HPDE6-E6E7 (cell line): ENCODE data around the gene EMC10.
"Not testable (repeated sequence)": the region's sequence is repeated elsewhere in the genome, so short reads cannot be mapped to it uniquely, and the experiment has no call there.

Source experiments
- DNase-seq: peaks from one replicate; pipeline ENCODE4 v3.0.0; 2011; ENCODE audit warnings: missing footprints; ENCODE audit errors: extremely low spot score

Gene EMC10

DNA sequence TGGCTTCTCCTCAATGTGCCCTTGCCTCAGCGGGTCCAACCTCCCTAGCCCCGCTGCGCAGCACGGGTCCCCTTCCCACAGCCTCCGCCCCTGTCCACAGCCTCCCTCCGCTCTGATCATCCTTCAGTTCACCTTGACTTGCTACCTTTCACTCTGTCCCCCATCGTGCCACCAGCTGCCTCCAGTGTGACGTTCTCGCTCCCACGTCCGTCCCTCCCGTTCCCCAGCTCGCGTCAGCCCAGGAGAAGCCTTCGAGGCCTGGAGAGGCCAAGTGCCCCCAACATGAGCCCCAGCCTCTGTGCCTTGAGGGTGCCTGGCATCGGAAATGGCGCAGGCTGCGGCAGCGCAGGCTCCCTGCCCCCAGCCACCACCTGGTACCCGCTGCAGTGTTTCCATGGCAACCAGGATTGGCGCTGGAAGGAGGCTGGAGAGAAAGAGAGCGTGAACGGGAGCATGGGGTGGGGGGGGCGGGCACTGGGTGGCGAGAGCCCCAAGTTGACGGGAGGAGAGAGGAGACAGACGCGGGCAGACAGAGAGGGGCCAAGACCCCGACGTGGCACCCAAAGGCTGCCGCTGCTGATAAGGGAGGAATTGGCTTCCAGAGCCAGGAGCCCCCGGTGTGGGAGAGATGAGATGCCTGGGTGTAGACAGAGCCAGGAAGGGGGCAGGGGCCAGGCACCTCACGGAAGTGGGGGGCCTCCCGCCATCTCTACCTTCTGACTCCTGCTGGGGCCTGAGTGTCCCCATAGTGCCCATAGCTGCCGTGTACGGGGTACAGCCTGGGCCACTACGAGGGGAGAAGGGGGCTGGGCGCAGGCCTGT lies 38.2 kb downstream of the EMC10 start:
- no peak for DNase-seq

DNA sequence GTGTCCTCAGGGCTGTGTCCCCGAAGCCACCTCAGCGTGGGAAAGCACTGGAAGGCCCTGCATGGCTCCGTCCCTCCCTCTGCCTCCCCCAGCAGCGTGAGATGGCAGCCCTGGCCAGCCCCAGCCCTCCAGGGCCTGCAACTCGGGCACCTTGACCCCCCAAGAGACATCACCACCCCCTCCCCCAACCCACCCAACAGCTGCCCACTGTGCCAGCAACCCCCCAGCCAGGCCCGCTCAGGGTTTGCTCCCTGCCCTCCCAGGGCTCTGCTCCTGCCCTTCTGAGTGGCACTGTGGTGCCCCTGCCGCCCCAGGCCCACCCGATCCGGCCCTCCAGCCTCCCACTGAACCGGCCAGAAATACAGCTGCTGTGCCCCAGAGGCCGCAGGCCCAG lies 38.9 kb downstream of the EMC10 start:
- DNase-seq, result no peak

DNA sequence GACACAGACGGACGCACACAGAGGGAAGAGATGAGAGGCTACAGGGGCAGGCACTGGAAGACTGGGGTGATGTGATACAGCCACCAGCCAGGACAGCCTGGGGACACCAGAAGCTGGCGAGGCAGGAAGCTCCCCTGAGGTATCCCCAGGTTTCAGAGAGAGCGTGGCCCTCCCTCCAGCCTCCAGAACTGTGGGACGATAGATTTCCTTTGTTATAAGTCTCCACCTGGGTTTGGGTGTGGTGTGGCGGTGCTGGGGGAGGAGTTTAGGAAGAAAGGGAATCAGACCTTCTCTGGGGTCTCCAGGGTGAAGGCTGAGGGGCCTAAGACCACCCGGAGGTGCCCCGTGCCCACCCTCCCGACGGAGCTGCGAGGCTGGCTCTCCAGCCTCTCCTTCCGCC lies 40.1 kb downstream of the EMC10 start:
- no peak for DNase-seq

DNA sequence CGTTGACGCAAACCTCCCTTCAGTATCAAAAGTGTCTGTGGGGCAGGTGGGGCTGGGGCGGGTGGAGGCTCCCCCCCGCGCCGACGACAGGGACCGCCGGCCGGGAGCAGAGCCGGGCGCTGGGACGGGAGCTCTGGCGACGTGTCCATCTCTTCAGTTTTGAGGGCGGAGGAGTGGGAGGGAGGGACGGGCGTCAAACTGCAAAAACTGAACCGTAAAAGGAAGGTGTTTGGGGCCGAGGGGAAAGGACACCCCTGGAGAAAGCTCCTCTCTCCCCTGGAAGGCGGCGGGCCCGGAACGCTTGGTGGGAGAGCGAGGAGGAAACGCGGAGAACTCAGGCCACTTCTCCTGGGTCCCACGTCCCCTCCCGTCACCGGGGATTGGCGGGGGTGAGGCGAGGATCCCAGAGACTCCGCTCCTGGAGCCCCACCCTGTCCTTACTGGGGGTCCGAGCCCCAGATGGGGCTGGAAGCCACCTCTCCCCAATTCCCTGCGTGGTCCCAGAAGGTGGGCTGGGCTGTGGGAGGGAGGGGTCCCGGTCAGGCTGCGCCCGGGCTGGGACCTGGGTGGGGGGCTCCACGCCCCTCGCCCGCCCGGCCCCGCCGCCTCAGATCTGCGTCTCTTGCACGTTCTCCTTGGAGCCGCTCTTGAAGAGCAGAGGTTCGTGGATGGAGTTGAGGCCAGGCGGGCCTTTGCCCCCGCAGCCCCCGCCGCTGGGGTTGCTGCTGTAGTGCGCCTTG lies 40.8 kb downstream of the EMC10 start:
- DNase-seq, result no peak

DNA sequence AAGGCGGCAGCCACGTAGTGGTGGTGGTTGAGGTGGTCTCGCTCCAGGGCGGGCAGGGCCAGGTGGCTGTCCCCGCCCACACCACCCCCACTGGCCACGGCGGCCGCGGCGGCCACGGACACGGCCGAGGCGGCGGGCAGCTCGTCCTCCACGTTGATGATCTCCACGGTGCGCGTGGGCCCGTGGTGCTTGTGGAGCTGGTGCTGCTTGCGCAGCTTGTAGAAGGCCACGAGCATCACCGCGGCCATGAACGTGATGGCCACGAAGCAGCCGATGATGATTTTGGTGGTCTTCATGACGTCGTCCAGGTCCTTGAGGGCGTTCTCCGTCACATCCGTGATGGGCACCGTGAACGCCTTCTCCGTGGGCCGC lies 41.4 kb downstream of the EMC10 start:
- no peak for DNase-seq

DNA sequence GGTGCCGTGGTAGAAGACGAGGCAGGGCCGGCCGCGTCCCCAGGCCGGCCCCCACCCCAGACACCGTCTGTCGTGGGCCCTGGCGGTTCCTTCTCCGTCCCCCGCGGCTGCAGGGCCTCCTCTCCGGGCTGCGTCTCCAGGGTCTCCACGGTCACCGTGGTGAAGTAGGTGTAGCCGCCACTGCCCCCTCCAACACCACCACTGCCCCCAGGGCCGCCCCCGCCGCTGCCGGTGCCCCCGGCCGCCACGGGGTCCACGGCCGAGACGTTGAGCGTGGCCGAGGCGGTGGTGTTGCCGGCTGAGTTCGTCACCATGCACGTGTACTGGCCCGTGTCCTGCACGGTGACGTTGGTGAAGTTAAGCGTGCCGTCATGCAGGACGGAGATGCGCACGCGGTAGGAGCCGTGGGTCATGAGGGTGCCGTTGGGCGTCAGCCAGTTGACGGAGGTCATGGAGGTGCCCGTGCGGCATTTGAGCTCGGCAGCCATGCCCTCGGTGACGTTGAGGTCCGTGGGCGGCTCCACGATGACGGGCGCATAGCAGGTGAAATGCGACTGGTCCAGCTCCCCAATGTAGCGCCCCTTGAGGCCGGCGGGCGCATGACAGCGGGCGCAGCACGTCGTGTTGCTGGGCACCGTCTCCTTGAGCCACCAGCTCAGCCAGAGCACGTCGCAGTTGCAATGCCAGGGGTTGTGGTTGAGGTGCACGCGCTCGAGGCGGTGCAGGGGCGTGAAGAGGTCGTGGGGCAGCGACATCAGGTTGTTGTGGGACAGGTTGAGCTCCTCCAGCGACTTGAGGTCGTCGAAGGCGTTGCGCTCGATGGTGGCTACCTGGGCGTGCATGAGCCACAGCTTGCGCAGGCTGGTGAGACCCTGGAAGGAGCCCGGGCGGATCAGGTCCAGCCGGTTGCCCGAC lies 42.0 kb downstream of the EMC10 start:
- DNase-seq, result no peak

DNA sequence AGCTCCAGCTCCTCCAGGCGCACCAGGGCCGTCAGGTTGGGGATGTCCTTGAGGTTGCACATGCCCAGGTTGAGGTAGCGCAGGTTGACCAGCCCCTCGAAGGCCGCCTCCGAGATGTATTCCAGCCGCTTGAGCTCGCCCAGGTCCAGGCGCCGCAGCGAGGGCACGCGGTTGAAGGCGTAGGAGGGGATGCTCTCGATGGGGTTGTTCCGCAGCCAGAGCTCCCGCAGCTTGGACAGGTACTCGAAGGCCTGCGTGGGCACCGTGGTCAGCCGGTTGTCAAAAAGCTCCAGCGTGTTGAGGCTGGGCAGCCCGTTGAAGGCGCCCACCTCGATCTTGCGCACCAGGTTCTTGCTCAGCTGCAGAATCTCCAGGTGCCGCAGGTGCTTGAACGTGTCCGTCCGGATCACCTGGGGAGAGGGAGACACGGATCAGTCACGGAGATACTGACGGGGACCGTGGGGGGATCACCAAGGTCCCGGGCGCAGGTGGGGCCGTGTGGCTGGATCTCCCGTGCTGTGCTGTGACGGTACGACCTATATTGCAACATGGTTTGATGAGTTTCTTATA lies 42.8 kb downstream of the EMC10 start:
- no peak for DNase-seq

DNA sequence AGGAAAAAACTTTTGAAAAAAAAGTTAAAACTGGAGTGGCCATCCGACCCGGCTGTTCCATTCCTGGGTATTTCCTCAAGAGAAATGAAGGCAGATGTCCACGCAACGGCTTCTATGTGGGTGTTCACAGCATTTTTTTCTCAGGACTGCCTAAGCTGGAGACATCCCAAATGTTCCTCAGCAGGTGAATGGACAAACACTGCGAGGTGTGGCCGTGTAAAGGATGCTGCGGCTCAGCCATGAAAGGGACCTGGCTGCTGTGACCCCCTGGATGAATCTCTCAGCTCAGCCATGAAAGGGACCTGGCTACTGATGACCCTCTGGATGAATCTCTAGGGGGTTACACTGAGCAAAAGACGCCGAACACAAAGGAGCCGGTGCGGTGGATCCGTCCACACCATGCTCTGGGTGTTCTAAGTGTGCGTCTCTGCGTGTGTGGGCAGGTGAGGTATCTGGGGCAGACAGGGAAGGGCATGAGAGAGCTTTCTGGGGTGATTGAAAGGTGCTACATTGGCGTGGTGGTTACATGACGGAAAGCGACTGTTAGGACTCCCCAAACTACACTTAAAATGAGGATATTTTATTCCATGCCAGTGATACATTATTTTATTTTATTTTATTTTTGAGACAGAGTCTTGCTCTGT lies 44.6 kb downstream of the EMC10 start:
- DNase-seq, result no peak

DNA sequence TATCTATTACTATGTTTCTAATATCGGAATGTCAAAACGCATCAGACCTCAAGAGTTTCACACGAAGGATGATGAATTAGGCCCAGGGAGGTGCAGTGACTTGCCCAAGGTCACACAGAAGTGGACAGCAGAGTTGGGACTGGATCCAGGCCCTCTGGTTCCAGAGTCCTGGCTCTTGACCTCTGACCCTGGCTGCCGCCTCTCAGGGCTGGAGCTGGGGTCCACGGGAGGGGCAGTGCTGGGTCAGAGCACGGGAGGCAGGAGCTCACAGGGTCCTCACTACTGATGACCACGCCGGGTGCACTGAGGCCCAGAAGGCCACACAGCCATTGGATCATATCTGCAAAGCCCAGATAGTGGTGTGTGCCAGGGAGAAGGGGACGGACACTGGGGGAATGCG lies 46.6 kb downstream of the EMC10 start:
- no peak for DNase-seq

DNA sequence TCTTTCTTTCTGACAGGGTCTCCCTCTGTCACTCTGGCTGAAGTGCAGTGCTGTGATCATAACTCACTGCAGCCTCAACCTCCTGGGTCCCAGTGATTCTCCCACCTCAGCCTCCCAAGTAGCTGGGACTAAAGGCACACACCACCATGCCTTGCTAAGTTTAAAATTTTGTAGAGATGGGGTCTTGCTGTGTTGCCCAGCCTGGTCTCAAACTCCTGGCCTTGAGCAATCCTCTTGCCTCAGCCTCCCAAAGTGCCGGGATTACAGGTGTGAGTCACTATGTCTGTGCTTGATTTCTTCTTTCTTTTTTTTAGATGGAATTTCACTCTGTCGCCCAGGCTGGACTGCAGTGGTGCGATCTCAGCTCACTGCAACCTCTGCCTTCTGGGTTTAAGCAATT lies 51.7 kb downstream of the EMC10 start:
- not testable (repeated sequence) for DNase-seq

DNA sequence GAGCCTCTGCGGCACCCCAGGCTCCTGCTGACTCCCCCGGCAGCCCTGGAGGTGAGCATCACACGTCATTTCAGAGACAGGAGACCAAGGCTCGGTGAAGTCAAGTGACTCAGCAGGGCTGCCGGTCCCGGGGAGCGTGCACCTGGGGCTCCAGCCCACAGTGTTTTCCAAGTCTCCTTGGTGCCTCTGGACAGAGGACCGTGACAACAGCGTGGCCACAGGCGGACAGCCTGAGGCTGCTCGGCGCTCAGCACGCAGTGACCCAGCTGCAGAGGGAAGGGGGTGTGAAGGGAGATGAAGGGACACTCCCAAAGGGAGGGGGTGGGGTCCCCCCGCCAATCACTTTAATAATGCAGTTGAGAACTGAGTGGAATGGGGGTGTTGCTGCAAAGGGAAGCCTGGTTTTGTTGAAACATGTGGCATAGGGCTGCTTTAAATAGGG lies 54.9 kb downstream of the EMC10 start:
- no peak for DNase-seq

DNA sequence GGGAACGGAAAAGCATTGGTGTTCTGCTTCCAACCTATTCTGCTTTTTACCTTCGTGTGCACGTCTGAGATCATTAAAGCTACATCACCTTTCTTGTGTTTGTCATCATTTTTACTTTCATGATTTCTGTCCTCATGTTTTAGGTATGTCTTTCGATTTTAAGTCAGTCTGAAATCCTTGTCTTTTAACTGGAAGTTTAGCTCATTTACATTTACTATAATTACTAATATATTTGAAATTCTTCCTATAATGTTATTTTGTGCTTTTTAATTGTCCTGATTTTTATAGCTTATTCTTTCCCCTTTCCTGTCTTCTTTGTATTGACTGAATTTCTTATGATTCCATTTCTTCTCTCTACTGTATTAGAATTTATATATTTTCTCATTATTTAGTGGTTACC lies 56.6 kb downstream of the EMC10 start:
- no peak for DNase-seq

DNA sequence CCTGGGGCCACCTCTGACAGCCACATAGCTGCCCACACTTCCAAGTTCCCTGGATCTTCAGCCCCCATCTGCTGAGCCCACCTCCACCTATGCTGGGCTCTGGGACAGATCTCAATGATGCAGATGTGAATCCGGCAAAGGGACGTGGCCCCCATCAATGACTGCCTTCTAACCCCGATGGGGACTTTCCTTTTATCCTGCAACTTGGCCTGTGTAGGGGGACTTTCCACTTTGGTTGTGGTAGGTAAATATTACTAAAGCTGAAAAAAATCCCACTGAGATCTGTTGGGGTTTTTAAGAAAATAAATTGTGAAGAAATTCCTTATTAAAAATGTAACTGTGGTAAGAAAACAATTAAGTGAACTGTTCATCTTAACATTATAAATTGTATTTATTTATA lies 58.2 kb downstream of the EMC10 start:
- no peak for DNase-seq

DNA sequence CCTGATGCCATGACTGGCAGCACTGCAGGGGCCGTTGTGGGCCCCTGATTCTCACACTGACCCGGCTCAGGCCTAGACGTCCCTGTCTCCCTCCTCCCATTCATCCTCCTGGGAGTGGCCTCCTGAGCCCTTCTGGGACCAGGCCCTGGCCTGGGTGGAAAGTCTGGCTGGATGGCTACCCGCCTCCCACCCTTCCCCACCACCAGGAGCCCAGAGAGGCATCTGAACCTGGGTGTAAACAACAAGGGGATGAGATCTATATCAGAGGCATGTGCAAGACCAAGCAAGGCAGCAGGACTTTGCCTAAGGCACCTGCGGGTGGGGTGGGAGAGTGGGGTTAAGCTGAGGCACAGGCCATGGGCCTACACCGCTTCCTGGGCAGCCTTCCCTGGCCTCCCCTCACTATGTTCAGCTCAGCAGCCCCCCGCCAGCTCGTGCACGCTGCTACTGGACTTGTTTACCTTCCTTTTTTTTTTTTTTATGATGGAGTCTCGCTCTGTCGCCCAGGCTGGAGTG lies 59.4 kb downstream of the EMC10 start:
- no peak for DNase-seq

DNA sequence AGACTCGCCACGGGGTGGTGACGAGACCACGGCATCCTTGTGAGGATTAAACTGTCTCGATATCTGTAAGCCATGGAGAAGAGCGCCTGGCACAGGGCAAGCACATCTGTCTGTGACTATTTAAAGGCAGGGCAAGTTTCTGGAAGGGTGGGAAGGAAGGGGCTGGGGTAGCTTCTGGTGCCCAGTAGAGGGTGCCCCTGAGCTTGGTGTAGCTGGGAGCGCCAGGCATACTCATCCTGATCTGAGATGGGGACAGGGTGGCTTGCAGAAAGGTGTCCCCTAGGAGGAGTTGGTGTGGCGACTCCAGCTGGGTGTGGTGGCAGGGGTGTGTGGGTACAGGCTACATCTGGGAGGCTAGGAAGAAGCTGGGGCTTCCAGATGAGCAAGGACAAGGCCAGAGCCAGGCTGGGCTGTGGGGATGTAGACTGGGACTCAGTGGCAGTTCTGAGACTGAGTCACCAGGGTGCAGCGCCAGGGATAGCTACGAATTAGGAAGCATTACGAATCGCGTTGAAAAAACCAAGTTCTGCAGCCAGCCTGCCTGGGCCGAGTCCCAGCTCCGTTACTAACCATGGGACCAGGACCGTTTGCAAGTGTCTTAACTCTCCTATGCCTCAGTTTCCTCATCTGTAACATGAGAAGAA lies 60.5 kb downstream of the EMC10 start:
- DNase-seq, result no peak

DNA sequence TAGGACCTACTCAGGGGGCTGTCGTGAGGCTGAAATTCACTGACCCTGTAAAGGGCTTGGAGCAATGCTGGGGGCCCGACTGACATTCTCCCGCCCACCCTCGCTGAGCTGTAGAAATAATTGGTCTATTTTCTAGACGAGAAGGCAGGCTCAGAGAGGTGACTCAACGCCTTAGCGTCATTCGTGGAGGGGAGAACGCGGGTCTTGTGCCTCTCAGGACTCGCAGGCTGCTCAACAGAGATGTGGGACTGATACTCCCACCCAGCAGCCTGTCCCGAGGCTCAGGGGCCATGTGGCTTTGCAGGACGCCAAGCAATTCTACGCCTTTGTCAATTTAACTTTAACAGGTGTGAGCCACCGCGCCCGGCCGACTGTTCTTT lies 61.0 kb downstream of the EMC10 start:
- no peak for DNase-seq

DNA sequence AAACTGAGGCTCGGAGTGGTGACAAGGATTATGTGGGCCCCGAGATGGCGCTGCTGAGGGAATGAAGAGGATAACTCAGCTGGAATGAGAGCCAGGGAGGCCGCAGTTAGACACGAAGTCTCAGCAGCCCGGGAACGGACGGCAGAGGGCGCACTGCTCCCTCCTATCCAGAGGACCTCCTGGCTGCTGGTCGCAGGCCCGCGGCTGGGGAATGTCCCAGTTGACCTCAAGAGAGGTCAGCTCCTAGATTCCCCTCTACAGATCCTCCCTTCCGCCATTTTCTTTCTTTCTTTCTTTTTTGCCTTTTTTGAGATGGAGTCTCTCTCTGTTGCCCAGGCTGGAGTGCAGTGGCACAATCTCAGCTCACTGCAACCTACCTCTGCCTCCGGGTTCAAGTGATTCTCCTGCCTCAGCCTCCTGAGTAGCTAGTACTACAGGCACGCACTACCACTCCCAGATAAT lies 61.5 kb downstream of the EMC10 start:
- DNase-seq, result no peak
